ENCODE measurements around the gene FASTKD3.

FASTKD3 gene

GRCh38 chr5:7878381-7878873, 9.6 kb upstream of the FASTKD3 start:
- Histone ChIP-seq H3K9me3 (replicated peaks in 1 of 2; ENCODE audit: control insufficient read depth in 2 of 2, insufficient read depth in 1 of 2, low read depth in 1 of 2, low read length in 2 of 2) (no peaks in the 10 kb centered on the region), H3K27ac (replicated peaks; ENCODE audit: low read length) (no peak overlapping the region), H2BK5ac (ENCODE audit: low read length) (no peak overlapping the region), H3K14ac (ENCODE audit: low read length) (no peak overlapping the region), H3K23ac (ENCODE audit: low read depth, low read length, poor library complexity) (no peak overlapping the region), H4K8ac (ENCODE audit: low read depth, low read length) (no peak overlapping the region), H3K36me3 (replicated peaks in 1 of 2; ENCODE audit: control insufficient read depth in 2 of 2, insufficient read depth in 2 of 2, low read length in 2 of 2) (peaks cover 34 to 98% of the 10 kb centered on the region in 2 donors), H3K18ac (ENCODE audit: low read length) (no peak overlapping the region), H3K4me1 (ENCODE audit: control insufficient read depth in 2 of 2, insufficient read depth in 1 of 2, low read depth in 1 of 2, low read length in 2 of 2) (no peaks in the 10 kb centered on the region), H2BK12ac (ENCODE audit: low read length) (no peak overlapping the region), H3K4ac (ENCODE audit: low read length) (no peak overlapping the region), H2BK15ac (ENCODE audit: low read length) (no peak overlapping the region), H3K27me3 (ENCODE audit: control insufficient read depth in 3 of 3, insufficient read depth in 3 of 3, low read depth in 1 of 3, low read length in 3 of 3) (no peaks in the 10 kb centered on the region), H2BK120ac (ENCODE audit: low read depth, low read length) (no peak overlapping the region), H3K4me2 (ENCODE audit: insufficient read depth, low read length, poor library complexity, severe bottlenecking) (no peak overlapping the region), H2AFZ (ENCODE audit: low read length) (no peak overlapping the region), H3K4me3 (ENCODE audit: low read length in 2 of 2) (no peak overlapping the region), H3K79me1 (ENCODE audit: low read depth, low read length) (no peaks in the 10 kb centered on the region), H3K9ac (ENCODE audit: low read depth, low read length, poor library complexity) (no peak overlapping the region), H2AK5ac (ENCODE audit: low read depth, low read length) (no peak overlapping the region), H4K91ac (ENCODE audit: low read depth, low read length, poor library complexity) (no peak overlapping the region)
- no peak for DNase-seq (ENCODE audit: low spot score)

- Histone ChIP-seq H3K27me3 (ENCODE audit: control insufficient read depth in 3 of 3, insufficient read depth in 3 of 3, low read depth in 1 of 3, low read length in 3 of 3) (no peaks in the 10 kb centered on the region), H3K27ac (replicated peaks; ENCODE audit: low read length) (no peak overlapping the region), H3K14ac (ENCODE audit: low read length) (no peak overlapping the region), H3K4me2 (ENCODE audit: insufficient read depth, low read length, poor library complexity, severe bottlenecking) (no peak overlapping the region), H4K91ac (ENCODE audit: low read depth, low read length, poor library complexity) (no peak overlapping the region), H3K9ac (ENCODE audit: low read depth, low read length, poor library complexity) (no peak overlapping the region), H3K36me3 (replicated peaks in 1 of 2; ENCODE audit: control insufficient read depth in 2 of 2, insufficient read depth in 2 of 2, low read length in 2 of 2) (peaks cover 30 to 98% of the 10 kb centered on the region in 2 donors), H2AK5ac (ENCODE audit: low read depth, low read length) (no peak overlapping the region), H3K9me3 (replicated peaks in 1 of 2; ENCODE audit: control insufficient read depth in 2 of 2, insufficient read depth in 1 of 2, low read depth in 1 of 2, low read length in 2 of 2) (no peaks in the 10 kb centered on the region), H2BK5ac (ENCODE audit: low read length) (no peak overlapping the region), H3K4ac (ENCODE audit: low read length) (no peak overlapping the region), H2BK120ac (ENCODE audit: low read depth, low read length) (no peak overlapping the region), H3K4me3 (ENCODE audit: low read length in 2 of 2) (no peak overlapping the region), H3K4me1 (ENCODE audit: control insufficient read depth in 2 of 2, insufficient read depth in 1 of 2, low read depth in 1 of 2, low read length in 2 of 2) (no peaks in the 10 kb centered on the region), H2BK12ac (ENCODE audit: low read length) (no peak overlapping the region), H2BK15ac (ENCODE audit: low read length) (no peak overlapping the region), H4K8ac (ENCODE audit: low read depth, low read length) (no peak overlapping the region), H3K79me1 (ENCODE audit: low read depth, low read length) (no peaks in the 10 kb centered on the region), H2AFZ (ENCODE audit: low read length) (no peak overlapping the region), H3K18ac (ENCODE audit: low read length) (no peak overlapping the region), H3K23ac (ENCODE audit: low read depth, low read length, poor library complexity) (no peak overlapping the region)
- DNase-seq (ENCODE audit: low spot score) = no peak
- no CpG with 5 or more reads among the region's 9 CpGs for WGBS, 2 donors (ENCODE audit: extremely low coverage in 2 of 2, insufficient read length in 2 of 2, insufficient replicate concordance in 1 of 2)
These were observed 9.0 kb upstream of the FASTKD3 start for GRCh38 chr5:7877851-7878250.

GRCh38 chr5:7876867-7877266, 8.0 kb upstream of the FASTKD3 start:
- no peaks in the 10 kb centered on the region for H3K4me1 ChIP-seq (ENCODE audit: control insufficient read depth in 2 of 2, insufficient read depth in 1 of 2, low read depth in 1 of 2, low read length in 2 of 2)
- H3K4me2 ChIP-seq (ENCODE audit: insufficient read depth, low read length, poor library complexity, severe bottlenecking) = no peak overlapping the region
- no peak overlapping the region for H3K4me3 ChIP-seq (ENCODE audit: low read length in 2 of 2)
- H3K23ac ChIP-seq (ENCODE audit: low read depth, low read length, poor library complexity) = no peak overlapping the region
- H3K4ac ChIP-seq (ENCODE audit: low read length) = no peak overlapping the region
- H2BK12ac ChIP-seq (ENCODE audit: low read length) = no peak overlapping the region
- no peak for DNase-seq (ENCODE audit: low spot score)
- no peak overlapping the region for H2AFZ ChIP-seq (ENCODE audit: low read length)
- no peak overlapping the region for H3K18ac ChIP-seq (ENCODE audit: low read length)
- no peaks in the 10 kb centered on the region for H3K27me3 ChIP-seq (ENCODE audit: control insufficient read depth in 3 of 3, insufficient read depth in 3 of 3, low read depth in 1 of 3, low read length in 3 of 3)
- no peak overlapping the region for H2BK5ac ChIP-seq (ENCODE audit: low read length)
- no CpG with 5 or more reads among the region's 3 CpGs for WGBS, 2 donors (ENCODE audit: extremely low coverage in 2 of 2, insufficient read length in 2 of 2, insufficient replicate concordance in 1 of 2)
- no peak overlapping the region for H2AK5ac ChIP-seq (ENCODE audit: low read depth, low read length)
- no peaks in the 10 kb centered on the region for H3K9me3 ChIP-seq (replicated peaks in 1 of 2; ENCODE audit: control insufficient read depth in 2 of 2, insufficient read depth in 1 of 2, low read depth in 1 of 2, low read length in 2 of 2)
- no peak overlapping the region for H2BK15ac ChIP-seq (ENCODE audit: low read length)
- H3K27ac ChIP-seq (replicated peaks; ENCODE audit: low read length) = no peak overlapping the region
- peaks cover 25 to 97% of the 10 kb centered on the region in 2 donors for H3K36me3 ChIP-seq (replicated peaks in 1 of 2; ENCODE audit: control insufficient read depth in 2 of 2, insufficient read depth in 2 of 2, low read length in 2 of 2)
- no peak overlapping the region for H3K9ac ChIP-seq (ENCODE audit: low read depth, low read length, poor library complexity)
- no peak overlapping the region for H2BK120ac ChIP-seq (ENCODE audit: low read depth, low read length)
- no peak overlapping the region for H3K14ac ChIP-seq (ENCODE audit: low read length)
- H4K8ac ChIP-seq (ENCODE audit: low read depth, low read length) = no peak overlapping the region
- no peaks in the 10 kb centered on the region for H3K79me1 ChIP-seq (ENCODE audit: low read depth, low read length)
- H4K91ac ChIP-seq (ENCODE audit: low read depth, low read length, poor library complexity) = no peak overlapping the region

GRCh38 chr5:7875151-7875550, 6.3 kb upstream of the FASTKD3 start:
- Histone ChIP-seq H2AFZ (ENCODE audit: low read length) (no peak overlapping the region), H4K91ac (ENCODE audit: low read depth, low read length, poor library complexity) (no peak overlapping the region), H2BK5ac (ENCODE audit: low read length) (no peak overlapping the region), H3K4me3 (ENCODE audit: low read length in 2 of 2) (no peak overlapping the region), H3K79me1 (ENCODE audit: low read depth, low read length) (no peaks in the 10 kb centered on the region), H2BK120ac (ENCODE audit: low read depth, low read length) (no peak overlapping the region), H3K27ac (replicated peaks; ENCODE audit: low read length) (no peak overlapping the region), H2AK5ac (ENCODE audit: low read depth, low read length) (no peak overlapping the region), H4K8ac (ENCODE audit: low read depth, low read length) (no peak overlapping the region), H3K4me2 (ENCODE audit: insufficient read depth, low read length, poor library complexity, severe bottlenecking) (no peak overlapping the region), H3K36me3 (replicated peaks in 1 of 2; ENCODE audit: control insufficient read depth in 2 of 2, insufficient read depth in 2 of 2, low read length in 2 of 2) (peaks cover 23 to 90% of the 10 kb centered on the region in 2 donors), H2BK15ac (ENCODE audit: low read length) (no peak overlapping the region), H3K4me1 (ENCODE audit: control insufficient read depth in 2 of 2, insufficient read depth in 1 of 2, low read depth in 1 of 2, low read length in 2 of 2) (peaks cover 0 to 2% of the 10 kb centered on the region in 2 donors), H3K27me3 (ENCODE audit: control insufficient read depth in 3 of 3, insufficient read depth in 3 of 3, low read depth in 1 of 3, low read length in 3 of 3) (no peaks in the 10 kb centered on the region), H3K23ac (ENCODE audit: low read depth, low read length, poor library complexity) (no peak overlapping the region), H3K9me3 (replicated peaks in 1 of 2; ENCODE audit: control insufficient read depth in 2 of 2, insufficient read depth in 1 of 2, low read depth in 1 of 2, low read length in 2 of 2) (no peaks in the 10 kb centered on the region), H3K9ac (ENCODE audit: low read depth, low read length, poor library complexity) (no peak overlapping the region), H2BK12ac (ENCODE audit: low read length) (no peak overlapping the region), H3K18ac (ENCODE audit: low read length) (no peak overlapping the region), H3K14ac (ENCODE audit: low read length) (no peak overlapping the region), H3K4ac (ENCODE audit: low read length) (no peak overlapping the region)
- no CpG with 5 or more reads among the region's 4 CpGs for WGBS, 2 donors (ENCODE audit: extremely low coverage in 2 of 2, insufficient read length in 2 of 2, insufficient replicate concordance in 1 of 2)
- no peak for DNase-seq (ENCODE audit: low spot score)

All from neuronal stem cell (in vitro differentiated cells).